HepG2 (cell line): ENCODE data around the gene NIT2.

ENCODE experiments used
- CCDC6 ChIP-seq: sonication (generic); formaldehyde crosslinking; IDR thresholded peaks from 2 replicates; pipeline ENCODE4 v1.8.1; 2022; ENCODE audit warnings: mild to moderate bottlenecking, missing genetic modification reagents, moderate library complexity
- CHD2 ChIP-seq: IDR thresholded peaks from 2 replicates; pipeline ENCODE4 v1.6.1; 2011; ENCODE audit warnings: low read depth, low read length, improper control_type of control experiment
- CTCF ChIP-seq: sonication (generic); formaldehyde crosslinking; IDR thresholded peaks from 2 replicates; pipeline ENCODE4 v1.5.0; 2020; ENCODE audit warnings: mild to moderate bottlenecking, missing genetic modification reagents, moderate library complexity
- EHMT2 ChIP-seq: fragments of 200-600 bp; sonication (generic); IDR thresholded peaks from 2 replicates; pipeline ENCODE4 v1.7.0; 2017; ENCODE audit warnings: antibody characterized with exemption, low read depth, low read length, borderline replicate concordance
- ESRRA ChIP-seq: sonication (generic); formaldehyde crosslinking; IDR thresholded peaks from 2 replicates; pipeline ENCODE4 v1.5.1; 2020; ENCODE audit warnings: mild to moderate bottlenecking, low read depth, missing genetic modification reagents
- FOXM1 ChIP-seq: sonication (generic); formaldehyde crosslinking; IDR thresholded peaks from 2 replicates; pipeline ENCODE4 v1.5.0; 2020; ENCODE audit warnings: missing genetic modification reagents
- HOXA7 ChIP-seq: sonication (generic); formaldehyde crosslinking; IDR thresholded peaks from 2 replicates; pipeline ENCODE4 v1.8.1; 2022; ENCODE audit warnings: mild to moderate bottlenecking, missing genetic modification reagents, moderate library complexity
- MAF1 ChIP-seq: sonication (generic); formaldehyde crosslinking; IDR thresholded peaks from 2 replicates; pipeline ENCODE4 v1.5.0; 2020; ENCODE audit warnings: missing genetic modification reagents, borderline replicate concordance
- MTF1 ChIP-seq: sonication (generic); formaldehyde crosslinking; IDR thresholded peaks from 2 replicates; pipeline ENCODE4 v1.5.0; 2020; ENCODE audit warnings: missing genetic modification reagents
- SRY ChIP-seq: sonication (generic); formaldehyde crosslinking; IDR thresholded peaks from 2 replicates; pipeline ENCODE4 v1.8.0; 2022; ENCODE audit warnings: mild to moderate bottlenecking, missing genetic modification reagents
- TAF1 ChIP-seq: sonication (generic); formaldehyde crosslinking; IDR thresholded peaks from 2 replicates; pipeline ENCODE4 v1.4.0; 2020; ENCODE audit warnings: missing genetic modification reagents
- ZBTB3 ChIP-seq: sonication (generic); formaldehyde crosslinking; IDR thresholded peaks from 2 replicates; pipeline ENCODE4 v1.4.0; 2020; ENCODE audit warnings: low read depth, mild to moderate bottlenecking, moderate library complexity, missing genetic modification reagents, borderline replicate concordance
- ZNF652 ChIP-seq: IDR thresholded peaks from 2 replicates; pipeline ENCODE4 v1.6.1; 2016; ENCODE audit warnings: low read depth, borderline replicate concordance
- ZSCAN21 ChIP-seq: sonication (generic); formaldehyde crosslinking; IDR thresholded peaks from 2 replicates; pipeline ENCODE4 v1.8.0; 2022; ENCODE audit warnings: mild to moderate bottlenecking, missing genetic modification reagents, moderate library complexity, borderline replicate concordance

GRCh38 chr3:100400780-100401673, 66.5 kb downstream of the NIT2 start, which contains the start of the genes LNP1 and TOMM70:
- TF ChIP-seq SRY (peak; percentile 69), CHD2 (no peak), EHMT2 (no peak; the same call in 1 of the 2 replicates), ESRRA (peak; percentile 85; the same call in 1 of the 2 replicates), FOXM1 (no peak), ZNF652 (CRISPR knock-in tag) (0 out of 2 replicates have a peak, but pooled peaks have one; percentile 22), CCDC6 (CRISPR knock-in tag) (peak; percentile 50), MAF1 (CRISPR knock-in tag) (peak; percentile 36; the same call in 1 of the 2 replicates), CTCF (no peak), TAF1 (CRISPR knock-in tag) (peak; percentile 82), MTF1 (CRISPR knock-in tag) (0 out of 2 replicates have a peak, but pooled peaks have one; percentile 40), ZBTB3 (no peak), HOXA7 (CRISPR knock-in tag) (no peak), ZSCAN21 (CRISPR knock-in tag) (peak; percentile 66; the same call in 1 of the 2 replicates)
